GM18870 (cell line): ENCODE data around the gene TOP3B.
"Not testable (repeated sequence)": the region's sequence is repeated elsewhere in the genome, so short reads cannot be mapped to it uniquely, and the experiment has no call there.

Experiments
- ATAC-seq: cut with Tn5 transposase; IDR thresholded peaks from one replicate; pipeline ENCODE4 v1.9.1; 2021; ENCODE audit warnings: moderate library complexity; ENCODE audit not compliant: unreplicated experiment

Gene TOP3B

DNA sequence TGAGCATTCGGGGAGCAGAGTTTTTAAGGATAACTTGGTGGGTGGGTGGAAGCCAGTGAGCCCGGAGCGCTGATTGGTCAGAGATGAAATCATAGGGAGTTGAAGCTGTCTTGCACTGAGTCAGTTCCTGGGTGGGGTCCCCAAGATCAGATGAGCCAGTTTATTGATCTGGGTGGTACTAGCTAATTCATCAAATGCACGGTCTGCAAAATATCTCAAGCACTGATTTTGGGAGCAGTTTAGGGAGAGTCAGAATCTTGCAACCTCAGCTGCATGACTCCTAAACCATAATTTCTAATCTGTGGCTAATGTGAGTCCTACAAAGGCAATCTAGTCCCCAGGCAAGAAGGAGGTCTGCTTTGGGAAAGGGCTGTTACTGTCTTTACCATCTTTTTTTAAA is 72.2 kb downstream of the TOP3B start:
- ATAC-seq, result not testable (repeated sequence)

DNA sequence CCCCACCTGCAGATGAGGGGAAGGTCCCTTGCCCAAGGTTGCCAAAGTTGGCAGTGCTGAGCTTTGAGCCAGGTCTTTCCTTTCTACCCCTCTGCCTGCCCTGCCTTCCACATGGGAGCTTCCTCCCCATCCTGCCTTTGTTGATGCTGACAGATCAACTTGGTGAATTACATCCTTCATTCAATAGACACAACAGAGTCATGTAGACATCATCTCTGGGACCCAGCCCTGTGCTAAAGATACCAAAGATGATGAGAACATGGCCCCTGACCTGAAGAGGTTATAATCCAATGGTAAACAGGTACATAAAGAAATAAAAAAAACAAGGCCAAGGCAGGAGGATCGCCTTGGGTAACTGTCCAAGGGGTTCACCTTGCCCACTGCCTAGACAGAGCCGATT is 72.7 kb downstream of the TOP3B start:
- ATAC-seq, result no peak

DNA sequence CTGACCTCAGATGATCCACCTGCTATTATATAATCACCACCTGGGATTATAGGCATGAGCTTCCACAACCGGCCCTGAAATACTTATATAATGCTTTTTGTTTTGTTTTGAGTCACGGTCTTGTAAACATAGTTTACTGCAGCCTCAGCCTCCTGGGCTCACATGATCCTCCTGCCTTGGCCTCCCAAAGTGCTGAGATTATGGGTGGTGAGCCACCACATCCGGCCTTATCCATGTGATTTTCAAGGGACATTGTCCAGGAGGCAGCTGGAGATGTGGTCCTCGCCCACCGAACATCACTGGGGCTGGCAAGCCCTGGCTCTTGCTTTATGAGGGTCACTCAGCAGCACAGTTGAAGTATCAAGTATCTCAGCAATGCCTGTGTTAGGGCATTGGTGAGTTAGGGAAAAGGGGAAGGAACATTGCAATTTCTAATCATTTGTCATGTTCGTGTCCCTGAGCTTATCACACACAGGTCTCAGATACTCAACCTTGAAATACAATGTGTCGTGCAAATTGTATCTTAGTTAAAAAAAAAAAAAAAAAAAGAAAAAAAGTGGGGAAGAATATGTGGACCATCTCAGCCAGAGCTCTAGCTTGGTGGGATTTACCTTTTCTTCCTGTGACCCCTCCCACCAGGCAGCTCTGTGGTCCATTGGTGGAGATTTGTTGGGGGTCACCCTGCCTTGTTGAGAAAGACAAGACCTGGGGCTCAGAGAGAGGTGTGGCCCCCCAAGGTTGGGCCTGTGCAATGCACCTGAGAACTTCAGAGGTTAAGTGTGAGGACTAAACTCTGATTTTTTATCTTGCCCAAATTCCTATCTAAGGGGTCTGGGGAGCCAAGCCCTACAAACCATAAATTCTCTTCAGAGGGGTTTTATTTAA is 74.7 kb downstream of the TOP3B start:
- no peak for ATAC-seq
